ENCODE measurements around the gene PARL.

DNA sequence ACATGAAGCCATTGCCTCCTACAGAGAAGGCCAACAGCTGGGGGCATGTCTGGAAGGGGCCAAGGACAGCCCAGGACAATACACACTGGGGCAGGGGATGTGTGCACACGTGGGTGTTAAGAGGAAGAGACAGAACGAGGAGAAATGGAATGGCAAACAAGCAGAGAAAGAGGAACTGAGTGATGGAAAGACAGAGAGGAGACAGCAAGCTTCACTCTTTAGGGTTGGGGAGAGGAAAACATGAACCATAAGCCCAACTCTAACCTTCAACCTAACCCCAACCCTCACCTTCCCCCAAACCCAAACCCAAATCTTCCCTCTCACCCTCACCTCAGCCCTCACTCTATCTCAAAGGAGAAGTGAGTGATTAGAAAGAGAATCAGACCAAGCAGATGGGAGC lies 11.9 kb upstream of the PARL start:
- TF ChIP-seq EZH2 (IDR thresholded peaks at IDR 0.05; ENCODE audit: borderline replicate concordance, low read depth, low read length, poor library complexity, severe bottlenecking), result no peak
- TF ChIP-seq, protein P1, sequence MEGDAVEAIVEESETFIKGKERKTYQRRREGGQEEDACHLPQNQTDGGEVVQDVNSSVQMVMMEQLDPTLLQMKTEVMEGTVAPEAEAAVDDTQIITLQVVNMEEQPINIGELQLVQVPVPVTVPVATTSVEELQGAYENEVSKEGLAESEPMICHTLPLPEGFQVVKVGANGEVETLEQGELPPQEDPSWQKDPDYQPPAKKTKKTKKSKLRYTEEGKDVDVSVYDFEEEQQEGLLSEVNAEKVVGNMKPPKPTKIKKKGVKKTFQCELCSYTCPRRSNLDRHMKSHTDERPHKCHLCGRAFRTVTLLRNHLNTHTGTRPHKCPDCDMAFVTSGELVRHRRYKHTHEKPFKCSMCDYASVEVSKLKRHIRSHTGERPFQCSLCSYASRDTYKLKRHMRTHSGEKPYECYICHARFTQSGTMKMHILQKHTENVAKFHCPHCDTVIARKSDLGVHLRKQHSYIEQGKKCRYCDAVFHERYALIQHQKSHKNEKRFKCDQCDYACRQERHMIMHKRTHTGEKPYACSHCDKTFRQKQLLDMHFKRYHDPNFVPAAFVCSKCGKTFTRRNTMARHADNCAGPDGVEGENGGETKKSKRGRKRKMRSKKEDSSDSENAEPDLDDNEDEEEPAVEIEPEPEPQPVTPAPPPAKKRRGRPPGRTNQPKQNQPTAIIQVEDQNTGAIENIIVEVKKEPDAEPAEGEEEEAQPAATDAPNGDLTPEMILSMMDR (conservative IDR thresholded peaks at IDR 0.05; ENCODE audit: low read depth, low read length), result no peak
